Stimulated activated CD4-positive, alpha-beta T cell treated with anti-CD3 and anti-CD28 coated beads, Interleukin-15, amount 100 ng/mL, for 48 hours (primary cell): ENCODE results near the gene AIM2.

Experiments
- DNase-seq, 2 donors: peaks; one replicate each; pipeline ENCODE4 v3.0.0-alpha.2; 2020; ENCODE audit warnings: low read depth in 2 of 2

The AIM2 gene

DNA sequence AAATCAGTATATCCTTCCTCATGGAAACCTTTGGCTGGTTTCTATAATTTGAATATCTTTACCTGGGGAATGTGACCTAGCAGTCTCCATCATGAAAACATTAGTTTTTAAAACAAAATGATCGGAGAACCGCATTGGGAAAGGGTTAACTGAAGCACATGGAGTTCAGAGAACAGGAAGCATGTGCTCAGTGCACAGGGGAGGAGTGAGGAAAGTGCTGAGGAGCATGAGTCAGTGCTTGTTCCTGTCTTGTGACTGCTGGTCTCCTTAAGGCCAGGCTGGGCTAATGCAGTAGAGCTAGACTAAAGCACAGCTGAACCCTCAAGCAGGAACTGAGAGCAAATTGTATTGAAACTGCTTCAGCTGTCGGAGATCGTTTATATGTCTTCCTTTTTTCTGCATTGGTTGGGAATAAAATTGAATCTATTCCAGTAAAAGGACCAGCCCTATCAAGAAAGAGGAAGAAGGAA is 61.1 kb downstream of the AIM2 start:
- peak; percentile 58 to 62 for DNase-seq

DNA sequence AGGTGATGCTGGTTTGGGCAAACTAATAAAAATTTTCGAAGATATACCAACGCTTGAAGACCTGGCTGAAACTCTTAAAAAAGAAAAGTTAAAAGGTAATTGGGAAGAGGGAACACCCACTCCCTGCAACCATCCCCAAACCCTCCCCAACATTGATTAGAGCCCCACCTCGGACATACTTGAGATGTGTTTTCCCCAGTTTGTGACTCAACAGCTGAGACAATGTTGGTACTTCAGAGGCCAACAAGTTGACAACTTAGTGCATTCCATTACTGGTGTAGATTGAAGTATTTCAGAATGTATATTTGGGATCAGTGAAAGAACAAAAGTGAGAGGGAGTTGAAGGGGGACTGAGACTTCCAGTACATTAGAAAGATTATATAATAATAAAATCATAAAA is 61.7 kb downstream of the AIM2 start:
- DNase-seq, result no peak

DNA sequence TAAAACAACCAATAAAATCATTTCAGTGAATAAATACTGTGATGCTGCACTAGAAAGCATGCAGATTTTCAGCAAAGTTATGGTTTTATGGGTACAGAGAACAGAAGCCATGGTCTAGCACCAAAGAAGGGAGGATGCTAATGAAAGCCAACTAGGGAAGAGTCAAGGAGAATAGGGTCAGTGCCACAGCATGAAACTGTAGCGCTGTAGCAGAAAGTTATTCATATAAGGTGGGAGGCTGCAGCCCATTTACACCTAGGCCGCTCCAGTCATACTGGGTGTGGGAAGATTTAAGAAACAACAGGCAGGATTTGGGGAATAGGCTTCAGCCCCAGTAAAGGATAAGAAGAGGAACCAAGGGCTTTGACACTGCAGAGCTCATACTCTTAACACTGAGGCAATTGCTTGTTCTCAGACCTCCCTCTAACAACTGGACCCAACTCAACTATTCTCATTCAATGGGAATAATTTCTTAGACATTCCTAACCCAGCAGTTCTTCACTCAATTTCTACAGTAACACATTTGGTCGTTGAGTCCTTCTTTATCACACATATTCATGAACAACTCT is 62.5 kb downstream of the AIM2 start:
- DNase-seq, result no peak

DNA sequence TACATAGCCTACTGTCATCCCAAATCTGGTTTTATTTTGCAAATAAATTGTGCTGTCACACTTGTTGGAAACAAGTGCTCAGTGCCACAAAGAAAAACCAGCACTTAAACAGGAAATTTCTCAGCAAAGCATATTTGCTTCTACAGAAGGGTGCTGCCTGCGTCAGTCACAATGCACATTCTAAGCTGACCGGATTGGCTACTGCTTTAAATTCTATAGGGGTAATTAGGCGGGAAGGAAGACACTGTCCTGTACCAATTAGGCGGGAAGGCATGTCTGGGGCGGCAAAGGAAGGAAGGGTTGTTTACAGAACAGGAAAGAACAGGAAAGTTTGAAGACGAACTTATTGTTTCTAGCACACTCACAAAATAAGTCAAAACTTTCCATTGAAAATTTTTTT is 64.1 kb downstream of the AIM2 start:
- peak; percentile 57 to 65 for DNase-seq
